Activated T-cell treated with anti-CD3 and anti-CD28 coated beads for 48 hours (primary cell): ENCODE data around the gene DAD1.
"Not testable (repeated sequence)": the region's sequence is repeated elsewhere in the genome, so short reads cannot be mapped to it uniquely, and the experiment has no call there.

ENCODE experiments used
- DNase-seq: peaks from one replicate; pipeline ENCODE4 v3.0.0-alpha.2; 2020; ENCODE audit warnings: low read depth

The DAD1 gene

GRCh38 chr14:22589096-22589839 lies at the start of gene DAD1:
DAD1 (minus strand) TSS chr14:22589224; CDS start chr14:22589157, 67 bp downstream.
- DNase-seq = peak; percentile 99

- DNase-seq = not testable (repeated sequence)
These were observed 47.0 kb upstream of the DAD1 start for GRCh38 chr14:22635980-22636379.

- no peak for DNase-seq
These were observed 45.3 kb upstream of the DAD1 start for GRCh38 chr14:22634233-22634900.

- DNase-seq = no peak
These were observed 41.5 kb upstream of the DAD1 start for GRCh38 chr14:22630486-22630885.

GRCh38 chr14:22630066-22630465 lies 41.0 kb upstream of the DAD1 start:
- no peak for DNase-seq

GRCh38 chr14:22629361-22629760 lies 40.3 kb upstream of the DAD1 start:
- DNase-seq = no peak

GRCh38 chr14:22627506-22628263 lies 38.7 kb upstream of the DAD1 start:
- DNase-seq = no peak

GRCh38 chr14:22626590-22626989 lies 37.6 kb upstream of the DAD1 start:
- no peak for DNase-seq

- no peak for DNase-seq
These were observed 34.0 kb upstream of the DAD1 start for GRCh38 chr14:22623047-22623446.

GRCh38 chr14:22622255-22622654 lies 33.2 kb upstream of the DAD1 start:
- no peak for DNase-seq

GRCh38 chr14:22615765-22616164 lies 26.7 kb upstream of the DAD1 start:
- DNase-seq = not testable (repeated sequence)

- DNase-seq = no peak
These were observed 25.3 kb upstream of the DAD1 start for GRCh38 chr14:22614240-22614799.

- DNase-seq = no peak
These were observed 24.8 kb upstream of the DAD1 start for GRCh38 chr14:22613736-22614239.

GRCh38 chr14:22613106-22613695 lies 24.2 kb upstream of the DAD1 start:
- no peak for DNase-seq

- no peak for DNase-seq
These were observed 21.9 kb upstream of the DAD1 start for GRCh38 chr14:22610931-22611330.

- no peak for DNase-seq
These were observed 18.3 kb upstream of the DAD1 start for GRCh38 chr14:22607291-22607690.

GRCh38 chr14:22606380-22606779 lies 17.4 kb upstream of the DAD1 start:
- no peak for DNase-seq

- no peak for DNase-seq
These were observed 13.8 kb upstream of the DAD1 start for GRCh38 chr14:22602862-22603261.

GRCh38 chr14:22601996-22602395 lies 13.0 kb upstream of the DAD1 start:
- no peak for DNase-seq

- no peak for DNase-seq
These were observed 12.4 kb upstream of the DAD1 start for GRCh38 chr14:22601456-22601855.

GRCh38 chr14:22600027-22600426 lies 11.0 kb upstream of the DAD1 start:
- DNase-seq = no peak

- DNase-seq = no peak
These were observed 10.3 kb upstream of the DAD1 start for GRCh38 chr14:22599349-22599748.
